ENCODE measurements around the gene ZNF784.
"Not testable (repeated sequence)": the region's sequence is repeated elsewhere in the genome, so short reads cannot be mapped to it uniquely, and the experiment has no call there.

Gene ZNF784

GRCh38 chr19:55583897-55584296, 40.5 kb downstream of the ZNF784 start:
- DNase-seq (ENCODE audit: low read depth) = not testable (repeated sequence)

- not testable (repeated sequence) for DNase-seq (ENCODE audit: low read depth)
Measured at GRCh38 chr19:55582284-55582683, 42.1 kb downstream of the ZNF784 start.

GRCh38 chr19:55581823-55582223, 42.5 kb downstream of the ZNF784 start:
- DNase-seq (ENCODE audit: low read depth) = peak; percentile 56

- no peak for DNase-seq (ENCODE audit: low read depth)
Measured at GRCh38 chr19:55581145-55581822, 43.1 kb downstream of the ZNF784 start.

GRCh38 chr19:55580628-55581144, 43.7 kb downstream of the ZNF784 start, which contains the start of gene ZNF579:
Gene ZNF579 (minus strand): TSS chr19:55580848. CDS start chr19:55579639, 1,209 bp downstream.
- peak; percentile 89 for DNase-seq (ENCODE audit: low read depth)

GRCh38 chr19:55579766-55580621, 44.4 kb downstream of the ZNF784 start:
- DNase-seq (ENCODE audit: low read depth) = no peak

GRCh38 chr19:55578761-55579747, 45.3 kb downstream of the ZNF784 start:
- DNase-seq (ENCODE audit: low read depth) = no peak

GRCh38 chr19:55578031-55578760, 46.2 kb downstream of the ZNF784 start:
- no peak for DNase-seq (ENCODE audit: low read depth)

GRCh38 chr19:55576746-55577145, 47.6 kb downstream of the ZNF784 start:
- no peak for DNase-seq (ENCODE audit: low read depth)

- not testable (repeated sequence) for DNase-seq (ENCODE audit: low read depth)
Measured at GRCh38 chr19:55573929-55574328, 50.4 kb downstream of the ZNF784 start.
